NB4 (cell line): ENCODE data around the gene MAGEF1.

Experiments
- DNase-seq: peaks from one replicate; pipeline ENCODE4 v3.0.0; 2010; ENCODE audit warnings: low read depth
- H3K4me3 ChIP-seq: one replicate; pipeline ENCODE4 v1.5.1; 2011; ENCODE audit warnings: mild to moderate bottlenecking, low read depth, low read length, moderate library complexity
- CTCF ChIP-seq: IDR thresholded peaks from one replicate; pipeline ENCODE4 v1.5.1; 2012; ENCODE audit warnings: low read depth, low read length
- MAX ChIP-seq: IDR thresholded peaks from 2 replicates; pipeline ENCODE4 v1.6.1; 2011; ENCODE audit warnings: low read depth, low read length
- MYC ChIP-seq: IDR thresholded peaks from 2 replicates; pipeline ENCODE4 v1.6.1; 2011; ENCODE audit warnings: low read depth, low read length
- POLR2A ChIP-seq: IDR thresholded peaks from 2 replicates; pipeline ENCODE4 v1.6.1; 2011; ENCODE audit warnings: mild to moderate bottlenecking; ENCODE audit not compliant: insufficient read length; ENCODE audit errors: extremely low read depth

Gene MAGEF1

DNA sequence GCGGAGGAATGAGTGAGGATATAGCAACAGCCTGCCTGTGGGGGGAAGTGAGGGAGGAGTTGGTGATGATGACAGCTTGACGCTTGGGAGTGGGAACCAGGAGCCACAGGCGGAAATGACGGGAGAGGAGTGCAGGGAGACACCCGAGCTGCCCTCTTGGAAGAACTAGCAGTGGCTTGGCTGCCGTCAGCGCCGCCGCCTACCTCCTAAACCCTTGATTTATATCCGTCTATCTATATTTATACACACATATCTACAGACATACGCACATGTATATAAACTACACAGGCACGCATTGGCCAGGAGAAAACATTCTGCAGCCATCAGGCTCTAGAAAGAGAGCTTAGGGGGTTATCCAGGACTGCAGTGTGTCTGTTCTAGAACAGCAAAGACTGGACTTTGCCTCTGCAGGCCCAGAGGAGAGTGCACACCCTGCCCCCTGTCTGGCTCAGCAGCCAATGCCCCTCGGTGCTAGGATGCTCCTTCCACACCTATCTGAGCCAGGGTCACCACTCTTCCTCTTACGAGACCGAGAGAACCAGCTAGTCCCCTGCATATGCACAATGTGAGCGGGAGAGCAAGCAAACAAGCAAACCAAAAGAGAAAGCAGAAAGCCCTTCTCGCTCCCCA is 45.3 kb upstream of the MAGEF1 start:
- no peak for TF ChIP-seq MAX
- no peak for TF ChIP-seq CTCF
- TF ChIP-seq MYC = no peak
- no peak for TF ChIP-seq POLR2A
- DNase-seq = no peak
- no peak overlapping the region for H3K4me3 ChIP-seq

DNA sequence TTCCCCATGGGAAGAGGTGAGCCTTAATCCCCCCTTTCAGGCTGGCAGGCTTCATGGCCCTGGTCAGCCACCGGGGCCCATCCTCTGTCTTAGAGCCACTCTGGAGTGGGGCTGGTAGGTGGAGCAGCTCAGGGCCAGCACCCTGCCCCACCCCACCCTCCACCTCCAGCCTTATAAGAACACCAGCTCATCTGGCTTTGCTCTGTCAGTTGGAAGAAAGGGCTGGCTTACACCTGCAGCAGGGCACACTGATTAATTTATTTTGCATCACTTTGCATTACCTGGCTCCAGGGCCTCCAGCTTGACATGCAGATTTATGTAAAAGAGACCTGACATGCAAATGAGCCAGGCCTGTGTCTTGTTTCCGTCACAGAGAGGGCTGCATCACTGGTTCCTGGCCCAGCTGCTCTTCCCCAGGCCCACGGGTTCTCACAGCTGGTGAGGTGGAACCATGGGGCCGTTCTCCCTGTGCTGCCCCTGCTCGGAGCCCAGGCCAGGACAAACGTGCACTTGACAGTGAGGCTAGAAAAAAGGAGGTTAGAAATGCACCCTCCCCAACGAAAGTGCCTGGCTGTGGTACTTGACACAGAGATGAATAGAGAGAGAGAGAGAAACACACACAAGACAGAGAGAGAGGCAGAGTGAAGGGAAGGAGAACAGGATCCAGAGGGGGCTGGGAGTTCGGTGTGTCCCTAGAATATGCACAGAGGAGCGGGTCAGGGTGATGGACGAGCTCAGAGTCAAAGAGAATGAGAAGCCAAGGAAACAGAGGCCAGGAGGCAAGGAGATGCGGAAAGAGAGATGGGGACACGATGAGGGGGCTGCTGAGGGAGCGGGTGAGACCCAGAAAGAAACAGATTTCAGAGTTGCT is 44.5 kb upstream of the MAGEF1 start:
- no peak for DNase-seq
- TF ChIP-seq MYC (no peak), POLR2A (no peak)
- no peak overlapping the region for H3K4me3 ChIP-seq

DNA sequence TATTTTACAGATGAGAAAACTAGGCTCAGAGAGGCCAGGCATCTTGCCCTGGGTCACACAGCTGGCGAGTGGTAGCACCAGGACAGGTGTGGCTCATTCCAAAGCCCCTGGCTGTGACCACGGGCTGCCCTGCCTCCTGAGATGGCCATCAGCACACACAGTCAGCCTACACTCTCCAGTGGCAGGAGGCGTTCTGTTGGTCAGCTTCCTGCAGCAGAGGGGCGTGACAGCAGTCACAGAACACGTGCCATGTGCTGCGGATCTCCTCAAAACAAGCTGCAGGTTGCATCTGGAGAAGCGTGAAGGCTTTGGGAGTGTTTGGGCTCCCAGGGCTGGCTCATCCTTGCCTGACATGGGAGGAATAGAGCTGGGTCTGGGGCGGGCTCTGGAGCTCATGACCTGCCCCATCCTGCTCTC is 43.5 kb upstream of the MAGEF1 start:
- TF ChIP-seq MYC (no peak), MAX (no peak), CTCF (no peak), POLR2A (no peak)
- H3K4me3 ChIP-seq = no peak overlapping the region
- DNase-seq = no peak

DNA sequence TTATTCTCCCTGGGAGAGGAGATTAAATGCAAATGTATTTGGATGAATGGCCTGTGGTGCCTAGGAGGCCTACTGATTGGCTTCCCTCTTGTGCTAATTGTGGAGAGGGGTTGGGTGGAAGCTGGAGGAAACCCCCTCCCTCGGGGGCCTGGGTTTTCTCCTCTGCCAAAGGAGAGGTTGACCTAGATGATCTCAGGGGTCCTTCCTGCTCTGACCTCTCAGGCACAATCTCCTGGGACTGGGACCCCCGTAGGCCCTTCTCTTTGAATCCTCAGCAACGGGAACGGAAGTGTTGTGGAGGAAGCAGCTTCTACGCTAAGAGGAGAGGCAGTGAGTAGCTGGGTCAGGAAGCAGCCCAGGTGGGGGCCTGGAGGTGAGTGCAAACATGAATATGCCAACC is 40.5 kb upstream of the MAGEF1 start:
- DNase-seq = no peak
- TF ChIP-seq MYC (no peak), POLR2A (no peak), MAX (no peak), CTCF (no peak)
- no peak overlapping the region for H3K4me3 ChIP-seq

DNA sequence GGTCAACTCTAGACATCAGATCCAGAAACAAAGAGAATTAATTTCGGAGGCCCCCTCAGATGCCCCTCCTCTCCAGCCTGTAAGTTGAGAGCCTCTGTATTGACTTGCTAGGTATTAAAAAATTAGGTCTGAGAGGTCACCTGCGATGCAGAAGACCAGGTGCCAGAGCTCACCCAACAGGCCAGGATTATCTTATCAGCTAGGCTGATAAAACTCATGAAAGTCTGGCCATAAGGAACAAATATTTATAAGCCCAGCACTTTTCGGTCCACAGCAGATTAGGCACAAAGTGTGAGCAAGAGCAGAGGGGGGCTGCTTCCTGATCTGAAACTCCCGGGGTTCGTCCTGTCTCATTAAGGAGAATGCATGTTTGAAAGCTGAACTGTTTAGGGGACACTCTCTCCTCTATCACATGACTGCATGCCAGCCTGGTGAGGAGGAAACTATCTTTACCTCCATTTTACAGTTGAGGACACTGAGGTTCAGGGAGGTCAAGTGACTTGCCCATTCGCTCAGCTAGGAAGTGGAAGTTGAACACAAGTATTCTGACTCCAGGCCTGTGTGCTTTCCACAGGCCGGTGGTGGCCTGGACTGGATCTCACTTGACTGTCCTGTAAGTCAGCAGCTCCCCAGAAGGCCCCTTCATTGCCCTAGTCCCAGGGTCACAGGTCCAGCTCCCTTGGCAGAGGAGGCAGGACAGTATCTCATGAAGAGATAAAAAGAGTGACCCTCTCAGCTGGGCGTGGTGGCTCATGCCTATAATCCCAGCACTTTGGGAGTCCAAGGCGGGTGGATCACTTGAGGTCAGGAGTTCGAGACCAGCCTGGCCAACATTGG is 39.6 kb upstream of the MAGEF1 start:
- no peak for DNase-seq
- no peak overlapping the region for H3K4me3 ChIP-seq
- TF ChIP-seq MAX (no peak), CTCF (no peak), MYC (no peak), POLR2A (no peak)
